Testis (tissue), 2 donors: Measurements from ENCODE around the gene FARS2.

Source experiments
- CTCF ChIP-seq, 3 experiments: fragments of 450-650 bp in 2 of 3; fragments of 200-600 bp in 1 of 3; sonication (generic) in 1 of 3; IDR thresholded peaks; one replicate each; pipeline ENCODE4 v1.5.1; 2016 to 2019; ENCODE audit warnings: antibody characterized with exemption in 3 of 3, mild to moderate bottlenecking in 2 of 3, moderate library complexity in 1 of 3
- POLR2A ChIP-seq: fragments of 450-650 bp; IDR thresholded peaks from one replicate; pipeline ENCODE4 v1.6.1; 2017; ENCODE audit warnings: antibody characterized with exemption, mild to moderate bottlenecking, moderate library complexity

- no peak for TF ChIP-seq CTCF (IDR thresholded peaks at IDR 0.05)
- no peak for TF ChIP-seq POLR2A
Measured at GRCh38 chr6:5442916-5443315, 181.6 kb downstream of the FARS2 start.
